HG02970 (cell line): Measurements from ENCODE around the gene FBLN1.

Experiments
- ATAC-seq: cut with Tn5 transposase; IDR thresholded peaks from one replicate; pipeline ENCODE4 v1.9.1; 2021; ENCODE audit warnings: mild to moderate bottlenecking, moderate library complexity, moderate number of reproducible peaks; ENCODE audit not compliant: unreplicated experiment, low FRiP score

FBLN1 gene

GRCh38 chr22:45630436-45630835 lies 127.8 kb downstream of the FBLN1 start:
- no peak for ATAC-seq

- no peak for ATAC-seq
These were observed 128.6 kb downstream of the FBLN1 start for GRCh38 chr22:45631140-45631840.

GRCh38 chr22:45631841-45632238 lies 129.2 kb downstream of the FBLN1 start:
- no peak for ATAC-seq

GRCh38 chr22:45632791-45633515 lies 130.3 kb downstream of the FBLN1 start:
- no peak for ATAC-seq

GRCh38 chr22:45636683-45637082 lies 134.0 kb downstream of the FBLN1 start:
- no peak for ATAC-seq

GRCh38 chr22:45638197-45638596 lies 135.5 kb downstream of the FBLN1 start:
- no peak for ATAC-seq

- no peak for ATAC-seq
These were observed 136.4 kb downstream of the FBLN1 start for GRCh38 chr22:45638834-45639746.

- no peak for ATAC-seq
These were observed 137.0 kb downstream of the FBLN1 start for GRCh38 chr22:45639747-45640102.

- no peak for ATAC-seq
These were observed 137.7 kb downstream of the FBLN1 start for GRCh38 chr22:45640291-45640940.

GRCh38 chr22:45640941-45641621 lies 138.4 kb downstream of the FBLN1 start:
- ATAC-seq = no peak

- no peak for ATAC-seq
These were observed 140.3 kb downstream of the FBLN1 start for GRCh38 chr22:45642986-45643385.

GRCh38 chr22:45644714-45645113 lies 142.0 kb downstream of the FBLN1 start:
- no peak for ATAC-seq

GRCh38 chr22:45645150-45645525 lies 142.5 kb downstream of the FBLN1 start:
- ATAC-seq = no peak

- ATAC-seq = no peak
These were observed 143.1 kb downstream of the FBLN1 start for GRCh38 chr22:45645526-45646414.

- no peak for ATAC-seq
These were observed 145.0 kb downstream of the FBLN1 start for GRCh38 chr22:45647532-45648225.

- ATAC-seq = no peak
These were observed 145.8 kb downstream of the FBLN1 start for GRCh38 chr22:45648301-45649117.

- ATAC-seq = no peak
These were observed 147.1 kb downstream of the FBLN1 start for GRCh38 chr22:45649809-45650208.

- ATAC-seq = no peak
These were observed 148.0 kb downstream of the FBLN1 start for GRCh38 chr22:45650721-45651120.
